Epithelial cell of alveolus of lung (primary cell): ENCODE measurements around the gene RBM27. TPM values are rescaled to one million over a fixed set of nuclear protein-coding genes. Genes with fewer than 3 reads are reported as not detected.

Experiments used
- total RNA-seq: library from RNA; depleted of rRNA; stranded (reverse); fragments of >200 nt; gene quantifications from 2 replicates; pipeline ENCODE4 v1.2.1, GENCODE V29; 2015

RBM27 gene, protein sequence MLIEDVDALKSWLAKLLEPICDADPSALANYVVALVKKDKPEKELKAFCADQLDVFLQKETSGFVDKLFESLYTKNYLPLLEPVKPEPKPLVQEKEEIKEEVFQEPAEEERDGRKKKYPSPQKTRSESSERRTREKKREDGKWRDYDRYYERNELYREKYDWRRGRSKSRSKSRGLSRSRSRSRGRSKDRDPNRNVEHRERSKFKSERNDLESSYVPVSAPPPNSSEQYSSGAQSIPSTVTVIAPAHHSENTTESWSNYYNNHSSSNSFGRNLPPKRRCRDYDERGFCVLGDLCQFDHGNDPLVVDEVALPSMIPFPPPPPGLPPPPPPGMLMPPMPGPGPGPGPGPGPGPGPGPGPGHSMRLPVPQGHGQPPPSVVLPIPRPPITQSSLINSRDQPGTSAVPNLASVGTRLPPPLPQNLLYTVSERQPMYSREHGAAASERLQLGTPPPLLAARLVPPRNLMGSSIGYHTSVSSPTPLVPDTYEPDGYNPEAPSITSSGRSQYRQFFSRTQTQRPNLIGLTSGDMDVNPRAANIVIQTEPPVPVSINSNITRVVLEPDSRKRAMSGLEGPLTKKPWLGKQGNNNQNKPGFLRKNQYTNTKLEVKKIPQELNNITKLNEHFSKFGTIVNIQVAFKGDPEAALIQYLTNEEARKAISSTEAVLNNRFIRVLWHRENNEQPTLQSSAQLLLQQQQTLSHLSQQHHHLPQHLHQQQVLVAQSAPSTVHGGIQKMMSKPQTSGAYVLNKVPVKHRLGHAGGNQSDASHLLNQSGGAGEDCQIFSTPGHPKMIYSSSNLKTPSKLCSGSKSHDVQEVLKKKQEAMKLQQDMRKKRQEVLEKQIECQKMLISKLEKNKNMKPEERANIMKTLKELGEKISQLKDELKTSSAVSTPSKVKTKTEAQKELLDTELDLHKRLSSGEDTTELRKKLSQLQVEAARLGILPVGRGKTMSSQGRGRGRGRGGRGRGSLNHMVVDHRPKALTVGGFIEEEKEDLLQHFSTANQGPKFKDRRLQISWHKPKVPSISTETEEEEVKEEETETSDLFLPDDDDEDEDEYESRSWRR
- total RNA-seq: 14.4 and 17.4 TPM in 2 replicates

DNA sequence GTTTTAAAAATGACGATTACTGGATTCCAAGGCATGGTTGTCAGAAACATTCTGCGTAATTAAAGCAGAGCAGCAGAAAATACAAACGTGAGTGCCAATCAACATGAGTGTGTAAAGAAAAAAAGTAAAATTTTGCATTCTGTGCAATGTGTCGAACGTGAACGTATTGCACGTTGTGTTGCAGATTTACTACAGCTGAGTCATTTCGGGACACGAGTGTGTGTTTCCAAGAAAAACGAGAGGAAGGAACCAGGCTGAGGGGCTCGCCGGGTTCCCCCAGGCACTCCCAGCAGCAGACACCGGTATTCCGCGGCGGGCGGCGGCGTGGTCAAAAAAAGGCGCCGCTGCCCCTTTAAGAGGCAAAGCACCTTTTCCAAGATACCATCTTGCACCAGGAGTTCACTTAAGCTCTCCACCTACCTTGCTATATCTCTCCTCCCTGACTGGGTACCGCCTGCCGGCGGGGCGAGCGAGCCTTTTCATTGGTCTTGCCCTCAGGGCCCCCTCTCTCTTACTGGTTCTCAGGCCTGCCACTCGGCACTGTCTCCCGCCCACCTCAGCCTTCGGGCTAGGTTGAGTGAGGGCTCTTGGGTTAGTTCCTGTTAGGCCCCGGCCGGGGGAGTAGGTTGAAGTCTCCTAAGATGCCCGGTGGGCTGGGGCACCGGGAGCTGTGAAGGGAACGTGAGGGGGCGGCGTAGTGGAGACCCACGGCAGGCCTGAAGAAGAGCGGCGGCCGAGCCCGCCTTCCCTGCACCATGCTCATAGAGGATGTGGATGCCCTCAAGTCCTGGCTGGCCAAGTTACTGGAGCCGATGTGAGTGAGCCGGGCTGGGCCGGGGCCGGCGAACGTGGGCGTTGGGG is at the start of gene RBM27:
Gene RBM27 (plus strand): TSS at position 595 of the 861 bp plus-strand sequence. CDS start 161 bp downstream, at position 756.

Other genes with a start within 250 kb of the RBM27 start
- not detected in 2 replicates for gene PLAC8L1, start 98.0 kb upstream of the RBM27 start, total RNA-seq
- 46.2 and 70.9 TPM in 2 replicates for gene LARS1, start 21.0 kb upstream of the RBM27 start, total RNA-seq
- not detected in 2 replicates for gene POU4F3, start 135.2 kb downstream of the RBM27 start, total RNA-seq
- 29.2 and 54.3 TPM in 2 replicates for gene TCERG1, start 243.7 kb downstream of the RBM27 start, total RNA-seq